ENCODE measurements around the gene UBA1.
A peak's percentile ranks its signal among the peaks of the same experiment; 100 is the strongest.

UBA1 gene

GRCh38 chrX:47193475-47194193 lies at the start of gene UBA1:
Gene UBA1 (plus strand): TSS chrX:47193829. CDS start chrX:47198803, 4,974 bp downstream.
- DNase-seq: peak; percentile 85

DNA sequence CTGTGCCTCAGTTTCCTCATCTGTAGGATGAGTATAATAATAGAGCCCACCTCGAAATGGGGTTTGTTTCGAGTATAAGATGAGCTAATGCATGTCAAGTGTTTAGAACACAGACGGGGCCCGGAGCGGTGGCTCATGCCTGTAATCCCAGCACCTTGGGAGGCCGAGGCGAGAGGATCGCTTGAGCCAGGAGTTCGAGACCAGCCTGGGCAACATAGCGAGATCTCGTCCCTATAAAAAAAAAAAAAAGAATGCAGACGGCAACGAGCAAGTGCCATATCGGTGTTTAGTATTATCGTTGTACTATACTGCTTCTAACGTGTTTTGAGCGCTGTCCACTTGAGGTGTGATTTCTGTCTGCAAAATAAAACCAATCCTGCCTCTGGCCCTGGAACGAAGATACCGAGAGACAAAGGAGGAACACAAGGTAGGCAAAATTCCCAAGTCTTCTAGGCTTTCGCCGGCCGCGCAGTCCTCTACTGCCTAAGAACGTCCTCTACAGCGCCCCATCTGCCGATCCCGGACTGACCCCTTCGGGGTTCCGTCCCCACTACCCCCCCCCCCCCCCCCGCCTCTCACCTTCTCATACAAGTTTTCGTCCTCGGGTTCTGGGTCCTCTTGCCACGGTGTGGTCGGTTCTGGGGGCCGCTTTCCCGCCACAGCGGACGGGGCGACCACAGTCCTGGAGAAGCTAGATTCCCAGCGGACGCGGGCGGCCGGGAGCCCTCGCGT lies 49.6 kb upstream of the UBA1 start:
- no peak for DNase-seq

DNA sequence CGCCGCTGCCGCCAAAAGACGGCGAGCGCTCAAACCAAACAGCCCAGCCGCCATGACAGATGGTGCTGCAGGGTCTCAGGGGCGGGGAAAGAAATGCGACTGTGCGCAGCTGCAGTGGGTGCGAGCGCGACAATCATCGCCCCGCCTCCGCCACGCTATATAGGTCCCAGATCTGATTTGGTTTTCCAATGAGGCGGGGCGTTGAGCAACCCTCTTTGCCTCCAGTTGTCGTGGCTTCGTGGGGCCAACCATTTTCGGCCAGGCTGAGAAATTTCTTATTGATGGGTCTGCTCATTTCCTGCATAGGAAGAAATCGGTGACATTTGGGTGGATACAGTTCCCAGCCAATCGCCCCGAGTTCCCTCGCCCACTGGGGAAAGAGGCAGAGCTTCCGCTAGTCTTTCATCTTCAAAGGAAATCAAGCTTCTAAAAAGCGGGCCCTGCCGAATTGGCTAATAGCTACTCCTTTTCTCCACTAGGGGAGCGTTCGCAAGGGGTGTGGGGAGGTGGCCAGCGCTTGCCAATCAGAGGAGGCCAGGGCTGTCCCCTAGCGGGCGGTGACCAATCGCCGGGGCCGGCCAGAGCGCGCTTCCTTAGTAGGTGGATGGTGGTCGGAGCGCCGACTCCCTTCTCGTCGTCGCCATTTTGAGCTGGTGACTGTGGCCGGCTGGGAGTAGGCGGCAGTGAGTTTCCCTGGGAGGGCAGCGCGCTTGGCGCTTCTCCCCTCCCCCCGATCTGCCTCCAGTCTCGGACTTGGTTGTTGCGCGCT lies 48.8 kb upstream of the UBA1 start, which contains the start of the genes NDUFB11 and RBM10:
NDUFB11 (minus strand) TSS at position 77 of the 769 bp plus-strand sequence; CDS start at position 54, 23 bp downstream.
RBM10 (plus strand) TSS at position 596 of the 769 bp plus-strand sequence. CDS start 2,261 bp downstream, outside the sequence.
- peak; percentile 85 for DNase-seq

- DNase-seq: no peak
These were observed 48.1 kb upstream of the UBA1 start for GRCh38 chrX:47145395-47146120.

- no peak for DNase-seq
These were observed 47.3 kb upstream of the UBA1 start for GRCh38 chrX:47146121-47146935.

DNA sequence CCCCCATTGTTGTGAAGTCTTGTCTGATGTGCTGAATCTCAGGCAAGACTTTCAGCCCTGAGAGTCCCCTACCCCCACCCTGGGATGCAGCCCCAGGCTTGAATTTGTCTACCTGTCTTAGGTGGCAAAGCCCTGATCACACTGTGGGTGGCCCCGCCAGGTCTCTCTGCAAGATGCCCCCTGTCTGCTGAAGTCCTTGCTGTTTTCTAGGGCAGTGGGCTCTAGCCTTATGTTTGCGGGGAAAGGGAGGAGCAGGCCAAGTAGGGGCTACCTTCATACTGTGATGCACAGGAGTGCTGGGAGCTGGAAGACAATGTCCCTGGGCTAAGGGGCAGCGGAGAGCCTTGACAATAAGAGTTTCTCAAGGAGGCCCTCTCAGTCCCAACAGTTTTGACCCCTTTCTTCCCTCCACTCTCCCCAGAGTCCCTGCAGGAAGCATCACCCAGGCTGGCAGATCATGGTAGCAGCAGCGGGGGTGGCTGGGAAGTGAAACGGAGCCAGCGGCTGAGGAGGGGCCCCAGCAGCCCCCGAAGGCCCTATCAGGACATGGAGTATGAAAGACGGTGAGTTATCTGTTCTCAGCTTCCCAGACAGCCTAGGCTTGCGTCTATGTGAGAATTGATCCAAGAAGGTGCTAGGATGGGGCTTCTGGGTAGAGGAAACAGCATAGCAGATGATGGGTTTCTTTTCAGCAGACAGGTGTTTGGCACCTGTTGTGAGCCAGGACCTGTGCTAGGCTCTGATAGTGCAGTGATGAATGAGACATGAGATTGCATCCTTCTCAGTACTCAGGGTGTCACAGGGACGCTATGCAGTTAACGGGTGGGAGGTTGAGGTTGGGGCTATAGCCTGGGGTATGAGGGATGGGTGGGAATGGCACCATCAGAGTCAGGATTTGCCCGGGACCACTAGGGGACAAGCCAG lies 46.4 kb upstream of the UBA1 start:
- no peak for DNase-seq

- no peak for DNase-seq
These were observed 44.7 kb upstream of the UBA1 start for GRCh38 chrX:47148946-47149345.

- no peak for DNase-seq
These were observed 42.2 kb upstream of the UBA1 start for GRCh38 chrX:47151435-47151834.

GRCh38 chrX:47156611-47157520 lies 36.8 kb upstream of the UBA1 start:
- no peak for DNase-seq

GRCh38 chrX:47158131-47158530 lies 35.5 kb upstream of the UBA1 start:
- DNase-seq: no peak

DNA sequence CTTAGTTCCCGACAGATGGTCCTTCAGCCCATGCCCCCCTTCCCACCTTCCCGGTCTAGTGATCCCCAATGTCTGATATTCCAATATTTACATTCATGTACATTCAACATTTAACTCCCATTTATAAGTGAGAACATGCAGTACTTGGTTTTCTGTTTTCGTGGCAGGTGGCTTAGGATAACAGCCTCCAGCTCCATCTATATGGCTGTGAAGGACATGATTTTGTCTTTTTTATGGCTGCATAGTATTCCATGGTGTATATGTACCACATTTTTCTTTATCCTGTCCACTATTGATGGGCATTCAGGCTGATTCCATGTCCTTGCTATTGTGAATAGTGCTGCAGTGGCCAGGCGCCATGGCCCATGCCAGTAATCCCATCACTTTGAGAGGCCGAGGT lies 34.8 kb upstream of the UBA1 start:
- no peak for DNase-seq

DNA sequence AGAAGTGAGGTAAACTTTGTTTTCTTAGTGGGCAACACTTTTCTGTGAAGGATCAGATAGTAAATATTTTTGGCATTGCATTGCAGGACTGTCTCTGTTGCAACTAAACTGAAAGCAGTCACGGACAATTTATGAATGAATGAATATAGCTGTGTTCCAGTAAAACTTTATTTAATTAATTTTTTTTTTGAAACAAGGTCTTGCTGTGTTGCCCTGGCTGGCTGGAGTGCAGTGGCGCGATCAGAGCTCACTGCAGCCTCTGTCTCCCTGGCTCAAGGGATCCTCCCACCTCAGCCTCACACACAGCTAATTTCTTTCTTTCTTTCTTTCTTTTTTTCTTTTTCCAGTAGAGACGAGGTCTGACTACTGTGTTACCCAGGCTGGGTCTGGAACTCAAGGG lies 32.8 kb upstream of the UBA1 start:
- DNase-seq: no peak

DNA sequence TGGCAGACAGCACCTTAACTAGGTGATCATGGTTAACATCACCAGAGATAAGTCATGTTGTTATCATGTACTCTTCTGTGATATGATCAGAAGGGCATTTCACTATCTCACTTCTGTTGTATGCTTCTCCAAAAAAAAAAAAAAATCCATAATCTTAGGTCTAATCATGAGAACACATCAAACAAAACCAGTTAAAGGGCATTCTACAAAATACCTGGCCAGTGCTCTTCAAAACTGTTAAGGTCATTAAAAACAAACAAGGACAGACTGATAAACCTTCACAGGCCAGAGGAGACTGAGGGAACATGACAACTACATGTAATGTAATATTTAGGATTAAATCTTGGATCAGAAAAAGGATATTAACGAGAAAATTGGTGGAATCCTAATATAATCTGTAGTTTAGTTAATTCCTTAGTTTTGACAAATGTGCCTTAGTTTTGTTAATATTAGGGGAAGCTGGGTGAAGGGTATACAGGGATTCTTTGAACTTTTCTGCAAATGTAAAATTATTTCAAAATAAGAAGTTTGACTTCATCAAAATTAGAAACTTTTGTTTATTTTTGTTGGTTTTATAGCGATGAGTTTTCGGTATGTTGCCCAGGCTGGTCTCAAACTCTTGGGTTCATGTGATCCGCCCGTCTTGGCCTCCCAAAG lies 30.6 kb upstream of the UBA1 start:
- no peak for DNase-seq

- no peak for DNase-seq
These were observed 29.2 kb upstream of the UBA1 start for GRCh38 chrX:47164420-47164819.

DNA sequence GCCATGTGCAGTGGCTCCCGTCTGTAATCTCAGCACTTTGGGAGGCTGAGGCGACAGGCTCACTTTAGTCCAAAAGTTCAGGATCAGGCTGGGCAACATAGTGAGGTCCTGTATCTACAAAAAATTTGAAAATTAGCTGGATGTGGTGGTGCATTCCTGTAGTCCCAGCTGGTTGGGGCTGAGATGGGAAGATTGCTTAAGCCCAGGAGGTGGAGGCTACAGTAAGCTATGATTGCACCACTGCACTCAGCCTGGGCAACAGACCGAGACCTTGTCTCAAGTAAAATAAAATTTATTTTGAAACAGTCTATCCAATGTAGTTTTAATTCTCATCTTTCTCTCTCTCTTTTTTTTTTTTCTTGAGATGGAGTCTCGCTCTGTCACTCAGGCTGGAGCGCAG lies 27.5 kb upstream of the UBA1 start:
- no peak for DNase-seq

- DNase-seq: no peak
These were observed 25.0 kb upstream of the UBA1 start for GRCh38 chrX:47168495-47169073.

DNA sequence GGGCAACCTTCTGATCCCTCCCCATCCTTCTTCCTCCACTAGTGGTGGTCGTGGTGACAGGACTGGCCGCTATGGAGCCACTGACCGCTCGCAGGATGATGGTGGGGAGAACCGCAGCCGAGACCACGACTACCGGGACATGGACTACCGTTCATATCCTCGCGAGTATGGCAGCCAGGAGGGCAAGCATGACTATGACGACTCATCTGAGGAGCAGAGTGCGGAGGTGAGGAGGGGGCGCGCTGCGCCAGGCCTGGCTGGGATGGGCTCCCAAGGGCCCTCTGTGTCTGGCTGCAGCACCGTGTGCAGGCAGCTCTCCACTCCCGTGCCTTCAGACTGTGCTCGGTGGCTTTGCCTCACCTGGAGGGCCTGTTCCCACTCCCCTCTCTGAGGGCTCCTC lies 24.4 kb upstream of the UBA1 start:
- no peak for DNase-seq

DNA sequence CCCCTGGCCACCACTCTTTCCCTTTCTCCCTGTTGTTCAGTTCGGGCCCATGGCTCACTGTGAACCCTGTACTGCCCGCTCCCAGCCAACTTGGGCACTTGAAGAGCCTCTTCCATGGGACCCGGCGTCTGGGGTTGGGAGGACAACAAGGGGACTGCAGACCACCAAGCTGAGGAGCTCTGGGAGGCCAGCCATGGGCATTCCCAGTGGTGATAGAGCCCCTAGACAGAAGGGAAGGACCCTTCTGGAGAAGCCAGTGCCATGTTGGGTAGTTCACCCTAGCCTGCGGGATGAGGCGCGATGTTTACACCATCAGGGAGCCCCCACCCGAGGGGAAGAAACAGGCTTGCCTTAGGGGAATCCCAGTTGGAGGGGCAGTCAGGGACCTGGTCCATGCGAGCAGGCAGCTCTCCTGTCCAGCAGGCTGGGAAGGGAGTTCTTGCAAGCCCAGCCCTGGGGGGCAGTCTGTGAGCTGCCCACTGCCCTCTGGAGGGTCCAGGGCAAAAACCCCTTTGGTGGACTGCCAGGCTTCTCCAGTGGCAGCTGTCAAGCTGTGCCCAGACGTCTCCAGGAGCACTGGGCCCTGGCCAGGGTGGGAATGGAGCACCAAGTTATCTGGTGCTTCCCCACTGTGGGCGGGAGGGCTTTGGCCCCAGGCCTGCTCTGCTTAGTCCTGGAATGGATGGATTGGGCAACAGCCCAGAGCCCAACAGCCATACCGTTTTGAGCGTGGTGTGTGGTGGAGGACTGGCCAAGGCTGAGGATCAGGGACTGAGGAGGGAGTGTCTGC lies 23.7 kb upstream of the UBA1 start:
- DNase-seq: no peak

Measured in activated effector memory CD4-positive, alpha-beta T cell treated with Interleukin-2 at 50 U/mL for 16 hours (primary cell).